ENCODE measurements around the gene OR8D4.

GRCh38 chr11:123942413-123942812, 40.4 kb downstream of the OR8D4 start:
- no peak for TF ChIP-seq POLR2A (IDR thresholded peaks at IDR 0.05; ENCODE audit: low read depth)
- no peak for TF ChIP-seq CTCF (IDR thresholded peaks at IDR 0.05)
- TF ChIP-seq POLR2AphosphoS5 (IDR thresholded peaks at IDR 0.05) = no peak
- TF ChIP-seq EP300 (IDR thresholded peaks at IDR 0.05) = no peak

Measured in esophagus muscularis mucosa (tissue), 4 donors.